ENCODE data around the gene TTC39B.

GRCh38 chr9:15238646-15239045, 68.4 kb downstream of the TTC39B start:
- no peak for TF ChIP-seq CTCF (IDR thresholded peaks at IDR 0.05)
- no peak for TF ChIP-seq POLR2A (IDR thresholded peaks at IDR 0.05)
- no peak for TF ChIP-seq POLR2AphosphoS5 (IDR thresholded peaks at IDR 0.05)

Measured in transverse colon (tissue), 4 donors.